ENCODE results near the gene C17orf67. TPM values are rescaled to one million over a fixed set of nuclear protein-coding genes. Genes with fewer than 3 reads are reported as not detected.

Gene C17orf67
- total and polyA plus RNA-seq, 10 of the 15 experiments (the other 5 are each of a cell fraction or from before 2014, with no cell fraction given) = 0.24 to 3.3 (median 0.89) TPM

DNA sequence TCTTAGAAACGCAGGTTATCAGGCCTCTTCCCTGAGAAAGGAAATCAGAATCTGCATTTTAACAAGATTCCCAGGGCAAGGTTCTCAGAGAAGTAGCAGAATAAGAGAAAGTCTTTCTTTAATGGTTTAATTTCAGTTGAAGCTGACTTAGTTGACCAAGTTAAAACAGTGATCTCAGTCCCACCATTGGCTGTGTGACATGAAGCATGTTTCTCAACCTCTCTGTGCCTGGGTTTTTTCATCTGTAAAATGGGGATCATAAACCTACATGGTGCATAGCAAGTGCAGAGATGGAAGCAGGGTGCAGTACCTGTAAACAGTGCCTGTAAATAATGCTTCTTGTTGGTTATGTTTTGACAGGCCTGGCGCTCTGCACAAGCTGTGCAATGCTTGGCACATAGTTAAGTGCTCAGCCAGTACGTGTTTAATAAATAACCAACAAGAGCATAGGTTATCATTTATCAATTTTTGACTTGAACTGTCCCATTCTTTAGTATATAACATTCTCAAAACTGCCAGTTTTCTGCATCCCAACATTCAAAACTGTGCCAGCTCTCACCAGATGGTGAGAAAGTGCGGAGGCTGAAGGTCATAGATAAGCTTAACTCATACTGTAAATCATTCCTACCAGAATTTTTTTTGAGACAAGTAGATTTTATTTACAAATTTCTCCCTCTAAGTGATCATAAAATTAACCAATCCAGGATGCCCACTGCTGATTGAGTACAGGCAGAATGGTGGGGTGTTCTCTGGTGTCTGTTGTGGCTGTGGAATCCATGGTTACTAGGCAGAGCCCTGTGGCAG is 6.9 kb downstream of the C17orf67 start:
- no peaks in the 10 kb centered on the region for H3K27me3 ChIP-seq (replicated peaks in 1 of 2; ENCODE audit: control insufficient read depth in 2 of 2, insufficient read depth in 2 of 2, low read length in 1 of 2)
- no peak for ATAC-seq
- H3K36me3 ChIP-seq (ENCODE audit: control insufficient read depth in 2 of 2, insufficient read depth in 2 of 2, low read length in 1 of 2) = no peaks in the 10 kb centered on the region
- WGBS (ENCODE audit: insufficient coverage, insufficient replicate concordance, low lambda C conversion rate, missing lambda C conversion rate) = 97% methylated on average over 4 of the region's 4 CpGs
- intact Hi-C loops (cut with micrococcal nuclease; ENCODE audit: unreplicated experiment) = no loop called here
- no peak overlapping the region for H3K4me3 ChIP-seq
- H3K9ac ChIP-seq (ENCODE audit: control insufficient read depth, insufficient read depth, low read length) = no peak overlapping the region
- H4K20me1 ChIP-seq (ENCODE audit: control insufficient read depth, insufficient read depth) = no peaks in the 10 kb centered on the region
- BruUV-seq (replicated peaks) = no TSS peak
- TF ChIP-seq, protein P1, sequence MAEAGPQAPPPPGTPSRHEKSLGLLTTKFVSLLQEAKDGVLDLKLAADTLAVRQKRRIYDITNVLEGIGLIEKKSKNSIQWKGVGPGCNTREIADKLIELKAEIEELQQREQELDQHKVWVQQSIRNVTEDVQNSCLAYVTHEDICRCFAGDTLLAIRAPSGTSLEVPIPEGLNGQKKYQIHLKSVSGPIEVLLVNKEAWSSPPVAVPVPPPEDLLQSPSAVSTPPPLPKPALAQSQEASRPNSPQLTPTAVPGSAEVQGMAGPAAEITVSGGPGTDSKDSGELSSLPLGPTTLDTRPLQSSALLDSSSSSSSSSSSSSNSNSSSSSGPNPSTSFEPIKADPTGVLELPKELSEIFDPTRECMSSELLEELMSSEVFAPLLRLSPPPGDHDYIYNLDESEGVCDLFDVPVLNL (IDR thresholded peaks at IDR 0.05; ENCODE audit: low read depth, low read length) = no peak
- TF ChIP-seq HDGF (IDR thresholded peaks at IDR 0.05) = no peak
- TF ChIP-seq CHD4 (IDR thresholded peaks at IDR 0.05) = no peak
- no peak overlapping the region for H3K4me2 ChIP-seq (ENCODE audit: control insufficient read depth, insufficient read depth)
- in situ Hi-C loops (cut with MboI) = no loop called here
- H3K79me2 ChIP-seq (ENCODE audit: control insufficient read depth, insufficient read depth, low read length) = peaks cover 12% of the 10 kb centered on the region
- RAD21 ChIA-PET (ENCODE audit: unreplicated experiment) = no interaction called here
- CTCF ChIA-PET = interaction anchor here (1.0 to 13.1 kb wide), 3 partner anchors 11 to 116 kb away, joined by 3 to 184 read pairs (median 4); no protein-coding TSS in a partner anchor
- H3K27ac ChIP-seq (ENCODE audit: control insufficient read depth, insufficient read depth) = no peak overlapping the region
- H3K9me3 ChIP-seq (replicated peaks; ENCODE audit: control insufficient read depth, insufficient read depth, low read length) = no peaks in the 10 kb centered on the region
- SMC1A ChIA-PET (ENCODE audit: uncharacterized antibody, unreplicated experiment) = interaction anchor here (1.0 to 1.1 kb wide), 2 partner anchors 8 to 45 kb away, joined by 3 read pairs; no protein-coding TSS in a partner anchor
- peaks cover 11% of the 10 kb centered on the region for H3K4me1 ChIP-seq (ENCODE audit: control insufficient read depth, insufficient read depth, low read length)
- DNase-seq (ENCODE audit: low read depth, low spot score) = no peak
- FAIRE-seq = no peak
- POLR2A ChIA-PET = no interaction called here
- H2AFZ ChIP-seq (ENCODE audit: control insufficient read depth, low read depth, low read length) = no peak overlapping the region

DNA sequence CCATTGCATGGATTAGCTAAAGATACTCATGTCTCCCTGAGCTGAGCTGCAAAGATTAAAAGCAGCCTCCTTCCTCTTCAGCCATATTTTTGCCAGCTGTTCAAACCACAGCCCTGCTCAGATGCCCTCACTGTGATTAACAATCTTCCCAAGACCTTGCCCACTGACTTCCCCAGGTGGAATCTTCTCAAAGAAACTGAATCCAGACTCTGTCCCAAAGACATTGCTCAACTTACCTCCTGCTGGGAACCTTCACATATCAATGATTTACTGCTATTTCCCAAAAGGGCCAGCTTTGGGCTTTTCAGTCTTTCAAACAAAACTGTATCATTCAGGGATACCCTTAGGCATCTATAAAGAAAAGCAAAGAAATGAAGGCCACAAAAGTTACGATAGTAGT is 9.2 kb downstream of the C17orf67 start:
- Histone ChIP-seq H3K4me1 (ENCODE audit: control insufficient read depth, insufficient read depth, low read length) (no peaks in the 10 kb centered on the region; the same call in 1 of the 2 replicates), H3K79me2 (ENCODE audit: control insufficient read depth, insufficient read depth, low read length) (peaks cover 1% of the 10 kb centered on the region; the same call in 1 of the 2 replicates), H3K27ac (ENCODE audit: control insufficient read depth, insufficient read depth) (no peak overlapping the region), H3K27me3 (replicated peaks in 1 of 2; ENCODE audit: control insufficient read depth in 2 of 2, insufficient read depth in 2 of 2, low read length in 1 of 2) (no peaks in the 10 kb centered on the region), H3K9ac (ENCODE audit: control insufficient read depth, insufficient read depth, low read length) (no peak overlapping the region), H3K9me3 (replicated peaks; ENCODE audit: control insufficient read depth, insufficient read depth, low read length) (no peaks in the 10 kb centered on the region), H2AFZ (ENCODE audit: control insufficient read depth, low read depth, low read length) (no peak overlapping the region), H3K36me3 (ENCODE audit: control insufficient read depth in 2 of 2, insufficient read depth in 2 of 2, low read length in 1 of 2) (no peaks in the 10 kb centered on the region), H3K4me3 (no peak overlapping the region), H3K4me2 (ENCODE audit: control insufficient read depth, insufficient read depth) (no peak overlapping the region), H4K20me1 (ENCODE audit: control insufficient read depth, insufficient read depth) (no peaks in the 10 kb centered on the region)
- intact Hi-C loops (cut with micrococcal nuclease; ENCODE audit: unreplicated experiment) = no loop called here
- ChIA-PET SMC1A (ENCODE audit: uncharacterized antibody, unreplicated experiment) (interaction anchor here (1.0 to 2.4 kb wide), 8 partner anchors 10 to 115 kb away, joined by 3 to 9 read pairs (median 3); no protein-coding TSS in a partner anchor), POLR2A (interaction anchor here (1.0 kb wide), 1 partner anchor 18 kb away, joined by 3 read pairs; no protein-coding TSS in a partner anchor), CTCF (interaction anchor here (0.7 to 13.1 kb wide), 5 partner anchors 10 to 154 kb away, joined by 4 to 184 read pairs (median 5); partner anchors contain the start of genes COIL and DGKE), RAD21 (ENCODE audit: unreplicated experiment) (interaction anchor here (0.5 kb wide), 1 partner anchor 136 kb away, joined by 3 read pairs; no protein-coding TSS in a partner anchor)
- ATAC-seq (no peak), DNase-seq (ENCODE audit: low read depth, low spot score) (no peak), FAIRE-seq (no peak)
- no peak for TF ChIP-seq EZH2 (IDR thresholded peaks at IDR 0.05; ENCODE audit: borderline replicate concordance, control insufficient read depth, low read depth, low read length)
- no peak for TF ChIP-seq FOXK2 (IDR thresholded peaks at IDR 0.05)
- no peak for TF ChIP-seq ESRRA (IDR thresholded peaks at IDR 0.05; ENCODE audit: low read length)
- no peak for TF ChIP-seq CREB1 (IDR thresholded peaks at IDR 0.05; ENCODE audit: low read depth)
- TF ChIP-seq, protein P2, sequence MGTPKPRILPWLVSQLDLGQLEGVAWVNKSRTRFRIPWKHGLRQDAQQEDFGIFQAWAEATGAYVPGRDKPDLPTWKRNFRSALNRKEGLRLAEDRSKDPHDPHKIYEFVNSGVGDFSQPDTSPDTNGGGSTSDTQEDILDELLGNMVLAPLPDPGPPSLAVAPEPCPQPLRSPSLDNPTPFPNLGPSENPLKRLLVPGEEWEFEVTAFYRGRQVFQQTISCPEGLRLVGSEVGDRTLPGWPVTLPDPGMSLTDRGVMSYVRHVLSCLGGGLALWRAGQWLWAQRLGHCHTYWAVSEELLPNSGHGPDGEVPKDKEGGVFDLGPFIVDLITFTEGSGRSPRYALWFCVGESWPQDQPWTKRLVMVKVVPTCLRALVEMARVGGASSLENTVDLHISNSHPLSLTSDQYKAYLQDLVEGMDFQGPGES (IDR thresholded peaks at IDR 0.05) = no peak
- no peak for TF ChIP-seq JUND (IDR thresholded peaks at IDR 0.05; ENCODE audit: low read depth, low read length)
- TF ChIP-seq BHLHE40 (IDR thresholded peaks at IDR 0.05; ENCODE audit: borderline replicate concordance in 1 of 2, low read depth in 2 of 2, low read length in 1 of 2) = no peak
- no peak for TF ChIP-seq ZNF274 (IDR thresholded peaks at IDR 0.05; ENCODE audit: insufficient read depth, insufficient read length)
- TF ChIP-seq SMAD5 (IDR thresholded peaks at IDR 0.05; ENCODE audit: low read depth) = no peak
- no peak for TF ChIP-seq CHD1 (IDR thresholded peaks at IDR 0.05; ENCODE audit: low read depth, low read length)
- TF ChIP-seq ZNF384 (IDR thresholded peaks at IDR 0.05; ENCODE audit: borderline replicate concordance, low read depth, low read length) = no peak
- in situ Hi-C loops (cut with MboI) = no loop called here
- BruUV-seq (replicated peaks) = no TSS peak
- WGBS (ENCODE audit: insufficient coverage, insufficient replicate concordance, low lambda C conversion rate, missing lambda C conversion rate) = 100% methylated on average over 1 of the region's 1 CpG
